ENCODE measurements around the gene STK11. TPM values are rescaled to one million over a fixed set of nuclear protein-coding genes. Genes with fewer than 3 reads are reported as not detected.
A peak's percentile ranks its signal among the peaks of the same experiment; 100 is the strongest.

Gene STK11
- total RNA-seq, 4 donors from 2014 or later = 52.2 to 95.7 (median 73.2) TPM

DNA sequence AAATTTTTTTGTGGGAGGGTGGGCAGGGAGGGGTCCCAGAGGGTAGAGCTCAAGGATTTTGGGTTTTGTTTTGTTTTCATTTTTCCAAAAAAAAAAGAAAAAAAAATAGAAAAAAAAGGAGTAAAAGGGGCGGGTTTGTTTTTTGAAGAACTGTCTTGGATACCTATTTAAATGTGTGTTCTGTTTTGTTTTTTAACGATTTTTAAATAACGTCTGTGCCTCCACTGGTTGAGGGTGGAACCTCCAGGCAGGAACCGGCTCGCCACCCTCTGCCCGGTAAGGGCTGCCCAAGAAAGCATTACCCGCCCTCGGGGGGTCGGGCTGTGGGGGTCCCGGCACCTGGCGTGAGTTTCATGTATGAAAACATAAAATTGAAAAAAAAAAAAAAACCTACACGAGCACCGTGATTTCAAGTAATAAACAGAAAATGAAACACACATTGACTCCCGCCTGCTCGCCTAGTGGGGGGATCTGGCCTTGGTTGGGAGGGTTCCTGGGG lies 53.2 kb downstream of the STK11 start:
- TF ChIP-seq EP300 (IDR thresholded peaks at IDR 0.05) = no peak
- TF ChIP-seq, protein P1, sequence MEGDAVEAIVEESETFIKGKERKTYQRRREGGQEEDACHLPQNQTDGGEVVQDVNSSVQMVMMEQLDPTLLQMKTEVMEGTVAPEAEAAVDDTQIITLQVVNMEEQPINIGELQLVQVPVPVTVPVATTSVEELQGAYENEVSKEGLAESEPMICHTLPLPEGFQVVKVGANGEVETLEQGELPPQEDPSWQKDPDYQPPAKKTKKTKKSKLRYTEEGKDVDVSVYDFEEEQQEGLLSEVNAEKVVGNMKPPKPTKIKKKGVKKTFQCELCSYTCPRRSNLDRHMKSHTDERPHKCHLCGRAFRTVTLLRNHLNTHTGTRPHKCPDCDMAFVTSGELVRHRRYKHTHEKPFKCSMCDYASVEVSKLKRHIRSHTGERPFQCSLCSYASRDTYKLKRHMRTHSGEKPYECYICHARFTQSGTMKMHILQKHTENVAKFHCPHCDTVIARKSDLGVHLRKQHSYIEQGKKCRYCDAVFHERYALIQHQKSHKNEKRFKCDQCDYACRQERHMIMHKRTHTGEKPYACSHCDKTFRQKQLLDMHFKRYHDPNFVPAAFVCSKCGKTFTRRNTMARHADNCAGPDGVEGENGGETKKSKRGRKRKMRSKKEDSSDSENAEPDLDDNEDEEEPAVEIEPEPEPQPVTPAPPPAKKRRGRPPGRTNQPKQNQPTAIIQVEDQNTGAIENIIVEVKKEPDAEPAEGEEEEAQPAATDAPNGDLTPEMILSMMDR (IDR thresholded peaks at IDR 0.05) = peak in 1 of 3 experiments; percentile 6
- Histone ChIP-seq H3K4me1 (peaks cover 87 to 95% (median 92%) of the 10 kb centered on the region in 4 donors), H3K4me3 (peak overlapping the region; percentile 24 to 44 (median 31)), H3K27ac (replicated peaks in 1 of 4) (peak overlapping the region; percentile 99 to 100 (median 100)), H3K9me3 (no peaks in the 10 kb centered on the region), H3K27me3 (peaks cover 0 to 3% (median 0%) of the 10 kb centered on the region in 4 donors), H3K36me3 (peaks cover 29 to 47% (median 45%) of the 10 kb centered on the region in 4 donors)
- 28% methylated on average over 15 of the region's 15 CpGs for WGBS
- intact Hi-C loops (cut with DNase I) = no loop called here
- DNase-seq (ENCODE audit: extremely low spot score) = no peak

DNA sequence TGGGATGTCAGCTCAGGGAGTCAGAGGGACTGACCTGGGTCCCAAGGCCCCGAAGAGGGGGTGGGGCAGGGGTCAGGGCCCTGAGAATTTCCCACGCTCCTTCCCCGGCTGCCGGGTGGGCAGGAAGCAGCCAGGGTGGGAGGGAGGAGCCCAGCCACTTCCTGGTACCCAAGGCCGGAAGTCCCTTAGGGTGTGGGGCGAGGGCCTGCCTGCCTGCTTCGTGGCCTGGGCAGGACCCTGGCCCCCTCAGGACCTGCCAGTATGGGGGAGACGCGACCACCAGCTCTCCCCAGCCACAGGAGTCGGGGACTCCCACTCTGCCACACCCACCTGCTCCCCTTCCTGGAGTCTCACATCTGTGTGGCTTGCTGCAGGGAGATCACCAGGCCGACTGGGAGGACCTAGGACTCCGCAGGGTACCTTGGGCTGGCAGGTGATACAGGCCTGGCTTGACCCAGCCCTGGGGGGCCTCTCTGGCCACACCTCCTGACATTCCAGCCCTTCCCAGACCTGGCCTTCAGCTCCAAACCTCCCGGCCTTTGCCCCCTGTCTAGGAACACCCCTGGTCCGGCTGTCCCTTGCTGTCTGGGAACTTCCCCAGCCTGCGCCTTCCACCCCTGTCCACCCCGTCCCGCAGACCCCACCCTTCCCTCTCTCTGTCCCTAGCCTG lies 53.8 kb downstream of the STK11 start:
- WGBS = 20% methylated on average over 10 of the region's 17 CpGs
- intact Hi-C loops (cut with DNase I) = no loop called here
- no peak for DNase-seq (ENCODE audit: extremely low spot score)
- no peaks in the 10 kb centered on the region for H3K9me3 ChIP-seq
- H3K27me3 ChIP-seq = peaks cover 0 to 3% (median 0%) of the 10 kb centered on the region in 4 donors
- peaks cover 83 to 90% (median 87%) of the 10 kb centered on the region in 4 donors for H3K4me1 ChIP-seq
- TF ChIP-seq POLR2A (IDR thresholded peaks at IDR 0.05; ENCODE audit: low read depth) = no peak
- TF ChIP-seq EP300 (IDR thresholded peaks at IDR 0.05) = no peak
- TF ChIP-seq, protein P1 (IDR thresholded peaks at IDR 0.05) = no peak
- TF ChIP-seq POLR2AphosphoS5 (IDR thresholded peaks at IDR 0.05) = peak; percentile 75 to 84
- H3K27ac ChIP-seq (replicated peaks in 1 of 4) = peak overlapping the region; percentile 99 to 100 (median 100)
- H3K36me3 ChIP-seq = peaks cover 27 to 41% (median 40%) of the 10 kb centered on the region in 4 donors
- peak overlapping the region; percentile 24 to 44 (median 31) for H3K4me3 ChIP-seq

DNA sequence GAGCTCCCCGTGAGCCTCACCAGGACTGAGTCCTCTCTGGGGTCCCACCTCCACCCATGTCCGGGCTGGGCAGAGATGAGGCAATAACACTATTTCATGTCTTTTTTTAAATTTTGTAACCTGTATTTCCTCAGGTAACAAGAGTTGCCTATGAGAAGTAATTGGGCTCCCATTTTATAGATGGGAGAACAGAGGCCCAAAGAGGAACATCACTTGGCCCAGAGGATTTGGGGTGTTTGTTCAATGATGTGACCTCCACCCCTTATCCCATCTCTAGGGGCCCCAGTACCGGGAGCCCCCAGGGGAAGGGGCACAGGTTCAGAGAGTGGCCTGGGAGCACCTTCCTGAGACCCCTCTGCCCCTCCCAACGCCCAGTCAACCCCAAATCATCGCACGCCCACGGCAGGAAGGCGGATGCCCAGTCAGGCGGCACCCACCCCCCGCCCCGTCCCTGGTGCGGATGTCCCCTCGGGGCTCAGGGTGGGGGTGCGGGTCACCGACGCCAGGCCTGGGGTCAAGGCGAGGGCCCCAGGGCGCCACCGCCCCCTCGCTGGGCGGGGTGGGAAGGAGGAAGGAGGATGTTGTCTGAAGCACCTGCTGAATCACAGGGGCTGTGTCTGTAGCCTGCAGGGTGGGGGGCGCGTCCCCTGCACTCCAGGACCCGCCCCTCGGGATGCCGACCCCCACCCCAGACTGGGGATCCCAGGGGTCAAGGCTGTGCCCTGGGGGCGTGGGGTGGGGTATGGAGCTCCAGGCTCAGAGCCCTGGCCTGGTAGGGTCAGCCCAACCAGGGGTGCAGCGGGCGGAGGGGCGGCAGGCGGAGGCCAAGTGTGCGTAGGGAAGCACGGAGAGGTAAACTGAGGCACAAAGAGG lies 54.5 kb downstream of the STK11 start:
- WGBS = 40% methylated on average over 3 of the region's 33 CpGs
- TF ChIP-seq POLR2A (IDR thresholded peaks at IDR 0.05; ENCODE audit: low read depth) (no peak), EP300 (IDR thresholded peaks at IDR 0.05) (no peak), POLR2AphosphoS5 (IDR thresholded peaks at IDR 0.05) (no peak)
- TF ChIP-seq, protein P1 (IDR thresholded peaks at IDR 0.05) = no peak
- DNase-seq (ENCODE audit: extremely low spot score) = no peak
- peaks cover 20 to 33% (median 32%) of the 10 kb centered on the region in 4 donors for H3K36me3 ChIP-seq
- H3K27ac ChIP-seq (replicated peaks in 1 of 4) = peak overlapping the region; percentile 99 to 100 (median 100)
- no peaks in the 10 kb centered on the region for H3K9me3 ChIP-seq
- peaks cover 0 to 3% (median 0%) of the 10 kb centered on the region in 4 donors for H3K27me3 ChIP-seq
- intact Hi-C loops (cut with DNase I) = no loop called here
- peak overlapping the region; percentile 65 to 80 (median 72) for H3K4me3 ChIP-seq
- peaks cover 81 to 90% (median 85%) of the 10 kb centered on the region in 4 donors for H3K4me1 ChIP-seq

DNA sequence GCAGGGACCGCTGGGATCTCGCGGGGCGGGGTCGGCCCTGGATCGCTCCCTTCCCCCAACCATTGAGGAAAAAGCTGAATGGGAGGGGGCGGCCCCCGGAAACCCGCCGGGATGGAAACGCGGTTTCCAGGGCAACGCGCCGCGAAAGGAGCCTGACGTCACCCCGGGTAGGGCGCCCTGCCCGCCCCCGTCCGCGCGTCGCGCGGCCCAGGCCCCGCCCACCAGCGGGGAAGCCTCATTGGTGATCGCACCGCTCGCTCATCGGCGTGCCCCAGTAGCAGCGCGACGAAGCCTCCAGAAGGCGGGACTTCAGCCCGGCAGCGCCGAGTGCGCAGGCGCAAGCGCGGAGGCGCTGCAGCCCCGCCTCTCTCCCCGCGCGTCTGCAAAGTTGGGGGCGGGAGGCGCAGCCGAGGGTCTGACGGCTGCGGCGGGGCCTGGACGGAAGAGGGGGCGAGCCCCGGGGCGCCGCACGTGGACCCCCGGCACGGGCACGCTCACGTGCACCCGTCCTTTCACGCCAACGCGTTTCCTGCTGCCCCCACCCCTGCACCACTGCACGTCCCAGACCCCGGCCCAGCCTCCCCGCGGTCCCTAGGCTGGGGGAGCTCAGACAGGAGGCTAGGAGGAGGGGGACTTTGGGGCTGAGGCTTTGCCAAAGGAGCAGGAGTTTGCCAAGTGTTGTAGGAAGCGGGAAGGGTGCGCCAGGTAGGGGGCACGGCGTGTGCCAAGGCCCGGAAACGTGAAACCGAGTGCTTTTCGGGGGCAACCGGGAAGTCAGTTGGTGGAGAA lies 55.4 kb downstream of the STK11 start:
- H3K4me3 ChIP-seq = peak overlapping the region; percentile 65 to 80 (median 72)
- TF ChIP-seq POLR2AphosphoS5 (IDR thresholded peaks at IDR 0.05) = peak; percentile 76 to 85
- TF ChIP-seq EP300 (IDR thresholded peaks at IDR 0.05) = no peak
- TF ChIP-seq, protein P1 (IDR thresholded peaks at IDR 0.05) = peak in 1 of 3 experiments; percentile 24
- peak; percentile 47 for TF ChIP-seq POLR2A (IDR thresholded peaks at IDR 0.05; ENCODE audit: low read depth)
- H3K27me3 ChIP-seq = peaks cover 0 to 3% (median 0%) of the 10 kb centered on the region in 4 donors
- 2% methylated on average over 41 of the region's 83 CpGs for WGBS
- H3K9me3 ChIP-seq = no peaks in the 10 kb centered on the region
- DNase-seq (ENCODE audit: extremely low spot score) = peak; percentile 99
- peaks cover 11 to 25% (median 24%) of the 10 kb centered on the region in 4 donors for H3K36me3 ChIP-seq
- intact Hi-C loops (cut with DNase I) = no loop called here
- peaks cover 81 to 90% (median 85%) of the 10 kb centered on the region in 4 donors for H3K4me1 ChIP-seq
- H3K27ac ChIP-seq (replicated peaks in 1 of 4) = peak overlapping the region; percentile 99 to 100 (median 100)
